Activated naive CD4-positive, alpha-beta T cell treated with Interleukin-2 at 50 U/mL for 16 hours (primary cell): ENCODE data around the gene ANXA4.

Experiments used
- DNase-seq: peaks from one replicate; pipeline ENCODE4 v3.0.0-alpha.2; 2020

The ANXA4 gene

GRCh38 chr2:69863298-69863697 is 121.4 kb downstream of the ANXA4 start:
- DNase-seq: no peak
